Heart left ventricle (tissue), 13 donors: ENCODE measurements around the gene CHCHD3.

Experiments used
- POLR2A ChIP-seq, 2 donors: fragments of 450-650 bp; IDR thresholded peaks; one replicate each; pipeline ENCODE4 v1.6.1; 2017; ENCODE audit warnings: antibody characterized with exemption in 2 of 2, mild to moderate bottlenecking in 2 of 2, moderate library complexity in 2 of 2
- TF ChIP-seq, protein P1 (sequence below), 12 donors: fragments of 200-600 bp; sonication (generic) in 4 of 12; IDR thresholded peaks; one replicate each; pipeline versions ENCODE4 v1.5.0 to v1.8.0; 2018 to 2022; ENCODE audit warnings: antibody characterized with exemption in 12 of 12, mild to moderate bottlenecking in 5 of 12
- donor health status: ischemic (EF 13 %, LVEDD 7.1; RV severe dilation, severe dysfunction).
- donor health status: DM: no; HTN: yes; CAD: no.
- donor health status: DM: no; HTN: no; CAD: no.
- donor health status: ischemic (EF 25% LVEDD 6.9; RV normal size, moderate dysfunction).
- donor health status: ischemic (EF 25% LVEDD 5.7; RV mildly dilated, moderate dysfunction).
- donor health status: ischemic (EF 35%, LVEDD 5.7; RV mildly dilated, moderate dysfunction).
- donor health status: nonischemic (EF 11% LVEDD 7.7; RV severe dilation, severe dysfunction).
- donor health status: DM: yes; HTN: yes; CAD: no.
- donor health status: PGD.
- donor health status: ischemic (EF 29% LVEDD 5.4; RV normal size, mild dysfunction).
- donor health status: nonischemic (EF 23%, LVEDD 6.1; RV moderate dilation, normal function).

DNA sequence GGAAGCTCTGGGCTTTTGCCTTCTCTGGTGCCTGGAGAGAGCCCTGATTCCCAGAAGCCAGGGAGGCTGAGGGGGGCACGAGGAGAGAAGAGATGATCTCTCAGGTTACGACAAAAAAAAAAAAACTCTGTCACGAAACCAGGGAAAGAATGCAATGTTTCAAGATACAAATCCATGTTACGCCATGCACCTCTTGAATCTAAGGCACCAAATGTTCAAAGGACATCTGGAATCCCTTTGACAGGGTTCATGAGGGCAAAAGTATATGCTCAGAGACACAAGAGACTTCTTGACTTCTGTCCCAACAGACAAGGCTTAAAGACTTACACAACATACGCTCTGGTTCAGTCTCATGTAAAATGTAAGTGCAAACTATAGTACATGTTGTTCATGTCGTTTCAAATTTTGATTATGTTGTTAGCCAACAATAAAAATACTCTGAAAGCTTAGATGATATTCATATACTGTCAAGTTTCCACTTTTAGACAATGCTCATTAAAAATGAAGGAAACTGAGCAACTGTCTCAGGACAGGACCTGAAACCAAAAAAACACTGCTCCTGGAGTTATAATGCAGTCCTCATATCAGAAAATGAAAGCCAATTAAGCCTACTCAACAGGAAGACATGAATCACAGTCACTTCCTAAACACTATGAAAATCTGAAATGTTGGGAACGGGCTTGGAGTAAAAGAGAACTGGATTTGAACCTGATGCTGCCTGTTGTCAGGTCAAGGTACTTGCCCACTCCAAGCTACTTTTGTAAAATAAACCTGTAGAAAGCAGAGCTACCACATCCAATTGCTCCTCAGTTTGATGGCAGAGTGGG is 72.3 kb downstream of the CHCHD3 start:
- TF ChIP-seq, protein P1, sequence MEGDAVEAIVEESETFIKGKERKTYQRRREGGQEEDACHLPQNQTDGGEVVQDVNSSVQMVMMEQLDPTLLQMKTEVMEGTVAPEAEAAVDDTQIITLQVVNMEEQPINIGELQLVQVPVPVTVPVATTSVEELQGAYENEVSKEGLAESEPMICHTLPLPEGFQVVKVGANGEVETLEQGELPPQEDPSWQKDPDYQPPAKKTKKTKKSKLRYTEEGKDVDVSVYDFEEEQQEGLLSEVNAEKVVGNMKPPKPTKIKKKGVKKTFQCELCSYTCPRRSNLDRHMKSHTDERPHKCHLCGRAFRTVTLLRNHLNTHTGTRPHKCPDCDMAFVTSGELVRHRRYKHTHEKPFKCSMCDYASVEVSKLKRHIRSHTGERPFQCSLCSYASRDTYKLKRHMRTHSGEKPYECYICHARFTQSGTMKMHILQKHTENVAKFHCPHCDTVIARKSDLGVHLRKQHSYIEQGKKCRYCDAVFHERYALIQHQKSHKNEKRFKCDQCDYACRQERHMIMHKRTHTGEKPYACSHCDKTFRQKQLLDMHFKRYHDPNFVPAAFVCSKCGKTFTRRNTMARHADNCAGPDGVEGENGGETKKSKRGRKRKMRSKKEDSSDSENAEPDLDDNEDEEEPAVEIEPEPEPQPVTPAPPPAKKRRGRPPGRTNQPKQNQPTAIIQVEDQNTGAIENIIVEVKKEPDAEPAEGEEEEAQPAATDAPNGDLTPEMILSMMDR (IDR thresholded peaks at IDR 0.05), result no peak
- TF ChIP-seq POLR2A (IDR thresholded peaks at IDR 0.05), result no peak
